Measurements from ENCODE around the gene HACD2.

The HACD2 gene

DNA sequence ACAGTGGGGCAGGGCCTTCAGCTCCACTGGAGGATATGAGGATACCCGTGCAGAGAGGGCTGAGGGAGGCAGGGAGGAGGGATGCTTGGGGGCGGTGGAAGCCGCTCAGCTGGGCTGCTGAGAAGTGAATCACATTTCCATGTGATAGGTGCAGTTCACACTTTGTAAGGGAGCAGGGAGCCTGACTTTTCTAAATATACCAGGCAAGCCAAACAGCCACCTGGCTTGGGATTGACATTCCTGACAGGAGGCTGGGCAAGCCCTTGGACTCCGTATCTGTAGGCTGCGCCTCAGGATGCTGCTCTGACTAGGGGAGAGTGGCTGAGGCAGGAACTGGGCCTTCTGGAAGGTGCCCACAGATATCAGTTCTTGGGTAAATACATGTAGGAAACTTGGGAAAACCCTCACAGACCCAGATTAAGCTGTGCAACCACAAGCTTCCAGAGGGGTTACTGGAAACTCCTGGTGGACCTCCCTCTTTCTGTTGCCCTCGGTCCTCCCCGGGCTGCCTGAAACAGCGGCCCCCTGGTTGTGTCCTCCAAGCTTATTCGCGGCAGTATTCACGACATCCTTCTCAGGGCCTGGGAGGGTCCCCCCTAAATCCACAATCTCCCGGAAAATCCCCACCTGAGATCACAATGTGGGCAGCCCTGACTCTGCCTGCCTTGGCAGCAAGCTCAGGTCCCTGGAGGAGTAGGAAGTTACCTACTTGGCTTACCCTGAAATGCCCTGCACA, 103.0 kb downstream of the HACD2 start:
- no peak for DNase-seq (ENCODE audit: low read depth)

GRCh38 chr3:123481071-123481470, 103.8 kb downstream of the HACD2 start:
- DNase-seq (ENCODE audit: low read depth): no peak

- no peak for DNase-seq (ENCODE audit: low read depth)
These were observed 104.4 kb downstream of the HACD2 start for GRCh38 chr3:123480428-123480827.

GRCh38 chr3:123479891-123480290, 105.0 kb downstream of the HACD2 start:
- no peak for DNase-seq (ENCODE audit: low read depth)

DNA sequence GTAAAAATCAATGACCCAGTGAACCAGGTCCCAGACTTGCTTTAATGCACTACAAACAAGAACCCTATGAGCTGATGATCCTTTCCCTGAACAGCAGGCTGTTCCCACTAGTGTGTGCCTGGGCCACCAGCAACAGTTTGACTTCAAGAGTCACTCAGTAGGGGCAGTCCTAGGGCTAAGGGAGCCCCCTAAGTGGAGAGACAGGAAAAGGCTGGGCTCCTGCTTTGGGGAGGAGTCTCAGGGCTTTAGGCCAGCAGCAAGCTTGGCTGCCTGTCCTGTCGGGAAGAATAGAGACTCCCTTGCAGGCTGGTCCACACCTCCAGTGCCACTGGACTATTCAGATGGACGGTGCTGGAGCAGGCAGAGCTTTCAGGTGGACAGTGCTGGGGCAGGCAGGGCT, 106.5 kb downstream of the HACD2 start:
- DNase-seq (ENCODE audit: low read depth): no peak

GRCh38 chr3:123476967-123477750, 107.7 kb downstream of the HACD2 start:
- DNase-seq (ENCODE audit: low read depth): no peak

DNA sequence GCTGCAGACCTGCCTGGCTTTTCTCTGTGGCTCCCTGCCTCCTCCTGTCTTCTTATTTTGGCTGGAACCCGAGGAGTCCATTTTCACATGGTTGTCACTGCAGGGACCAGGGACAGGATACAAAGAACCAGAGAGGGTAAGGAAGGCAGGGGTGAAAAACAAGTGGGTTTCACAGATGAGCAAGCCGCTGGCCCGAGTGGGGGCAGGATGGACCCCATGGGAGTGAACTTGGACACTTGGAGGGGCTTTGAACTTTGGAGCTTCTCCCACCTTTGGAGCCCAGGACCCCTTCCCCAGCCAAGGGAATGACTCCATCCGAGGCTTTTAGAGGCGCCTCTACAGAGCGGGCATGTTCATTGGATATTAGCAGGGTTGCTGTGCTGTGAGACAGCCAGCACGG, 109.1 kb downstream of the HACD2 start:
- DNase-seq (ENCODE audit: low read depth): no peak

- DNase-seq (ENCODE audit: low read depth): no peak
These were observed 113.7 kb downstream of the HACD2 start for GRCh38 chr3:123471106-123471505.

DNA sequence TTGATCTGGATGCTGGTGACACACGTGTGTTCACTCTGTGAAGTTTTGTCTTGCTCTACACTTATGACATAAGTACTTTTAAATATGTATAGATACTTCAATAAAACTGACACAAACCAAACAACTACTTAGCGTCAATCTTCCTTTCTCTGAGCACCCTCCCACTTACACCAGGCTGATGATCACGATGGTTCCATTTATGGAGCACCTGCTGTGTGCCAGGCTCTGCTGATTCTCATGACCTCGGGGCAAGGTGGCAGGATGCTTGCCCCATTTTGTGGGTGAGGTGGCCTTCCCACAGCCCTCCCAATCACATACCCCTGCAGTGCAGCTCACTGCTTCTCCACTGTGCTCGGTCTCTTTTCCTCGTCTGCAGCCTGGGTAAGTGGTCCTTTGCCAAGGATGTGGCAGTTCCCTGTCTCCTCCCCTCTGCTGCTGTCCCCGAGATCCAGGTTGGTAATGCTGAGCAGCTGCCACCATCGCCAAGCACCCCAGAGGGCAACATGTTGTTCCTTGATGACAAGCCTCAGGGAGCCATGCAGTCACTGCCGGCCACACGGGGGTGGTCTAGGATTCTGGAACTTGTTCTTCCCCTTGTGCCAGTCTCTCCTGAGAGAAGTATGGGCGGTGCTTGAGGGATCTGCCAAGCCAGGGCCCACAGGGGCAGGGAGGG, 115.4 kb downstream of the HACD2 start:
- no peak for DNase-seq (ENCODE audit: low read depth)

DNA sequence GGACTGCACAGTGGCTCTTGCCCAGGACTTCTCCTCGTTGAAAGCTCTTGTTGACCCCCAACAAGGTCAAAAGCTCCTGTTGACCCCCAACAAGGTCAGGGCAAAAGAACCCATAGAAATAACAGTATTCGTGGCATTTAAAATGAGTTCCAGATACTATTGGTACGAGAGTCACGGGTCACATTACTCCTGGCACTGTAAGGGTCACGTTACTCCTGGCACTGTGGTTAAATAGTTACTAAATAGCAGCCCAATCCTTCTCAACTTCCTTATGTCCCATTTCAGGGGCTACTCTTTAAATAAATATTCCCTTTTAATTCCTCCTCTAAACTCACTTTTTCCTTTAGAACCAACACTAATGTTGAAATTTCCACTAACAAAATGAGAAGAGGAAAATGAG, 117.8 kb downstream of the HACD2 start:
- no peak for DNase-seq (ENCODE audit: low read depth)

GRCh38 chr3:123464211-123464610, 120.6 kb downstream of the HACD2 start:
- no peak for DNase-seq (ENCODE audit: low read depth)

DNA sequence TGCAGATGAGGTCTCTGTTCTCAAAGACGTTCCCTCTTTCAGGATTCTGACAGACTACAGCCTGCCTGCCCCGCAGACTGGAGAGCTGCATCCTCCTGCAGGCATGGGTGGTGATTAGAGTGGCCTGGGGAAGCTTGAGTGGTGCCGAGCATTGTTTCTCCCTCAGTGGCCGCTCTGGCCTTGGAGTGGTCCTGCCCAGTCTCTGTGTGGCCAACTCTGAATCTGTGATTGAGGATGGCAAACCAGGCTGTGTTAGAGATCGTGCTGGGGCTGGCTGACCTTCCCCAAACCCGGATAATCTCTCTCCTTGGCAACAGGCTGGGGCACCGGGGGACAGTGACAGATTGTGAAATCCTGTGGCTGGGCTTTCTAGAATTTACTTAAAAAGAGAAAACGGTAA, 125.0 kb downstream of the HACD2 start:
- no peak for DNase-seq (ENCODE audit: low read depth)

DNA sequence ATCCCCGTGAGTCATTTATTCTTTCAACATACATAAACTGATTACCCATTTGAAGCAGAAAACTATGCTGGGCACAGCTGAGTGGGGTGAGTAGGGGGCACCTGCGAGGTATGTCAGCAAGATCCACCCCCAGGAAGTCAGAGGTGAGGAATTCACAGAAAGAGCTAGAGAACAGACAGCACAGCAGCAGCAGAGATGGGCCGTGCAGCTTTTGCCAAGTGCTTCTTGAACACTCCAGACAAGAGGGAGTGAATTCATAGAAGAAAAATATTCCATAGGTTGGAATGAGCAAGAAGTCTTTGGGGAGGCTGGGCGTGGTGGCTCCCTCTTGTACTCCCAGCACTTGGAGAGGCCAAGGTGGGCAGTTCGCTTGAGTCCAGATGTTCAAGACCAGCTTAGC, 126.6 kb downstream of the HACD2 start:
- DNase-seq (ENCODE audit: low read depth): no peak

DNA sequence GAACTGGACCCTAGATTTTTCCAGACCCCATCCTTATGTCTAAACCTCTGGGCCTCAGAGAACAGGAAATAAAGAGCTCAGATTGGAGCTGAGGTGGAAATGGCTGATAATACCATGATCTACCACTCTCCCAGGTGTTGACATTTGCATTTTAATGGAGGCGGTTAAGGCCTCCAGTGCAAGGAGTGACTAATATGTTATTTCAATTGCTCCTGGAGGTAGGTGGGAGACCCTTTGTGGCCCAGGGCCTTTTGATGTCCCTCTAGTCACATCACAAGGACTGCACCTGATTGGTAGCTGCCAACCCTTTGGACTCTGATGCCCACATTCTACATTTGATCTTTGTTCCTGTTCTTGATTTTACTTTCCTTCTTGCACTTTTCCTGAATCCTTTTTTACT, 127.0 kb downstream of the HACD2 start:
- DNase-seq (ENCODE audit: low read depth): no peak

GRCh38 chr3:123453675-123454074, 131.2 kb downstream of the HACD2 start:
- DNase-seq (ENCODE audit: low read depth): no peak

DNA sequence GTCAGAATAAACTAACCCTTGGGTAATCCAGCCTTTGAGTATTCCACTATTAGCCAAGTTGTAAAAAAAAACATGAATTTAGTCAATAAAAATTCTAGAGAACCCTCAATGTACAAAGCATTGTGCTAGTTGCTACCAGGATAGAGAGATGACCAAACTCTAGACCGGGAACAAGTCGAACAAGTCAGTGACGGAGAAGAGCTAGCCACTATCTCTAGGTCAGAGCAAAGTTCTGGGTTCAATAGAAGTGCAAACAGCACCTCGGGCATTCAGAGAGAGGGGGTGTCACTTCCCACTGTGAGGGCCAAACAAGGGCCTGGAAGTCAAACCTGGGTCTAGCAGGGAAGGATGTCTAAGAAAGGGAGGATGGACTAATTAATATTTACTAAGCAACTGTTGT, 133.7 kb downstream of the HACD2 start:
- DNase-seq (ENCODE audit: low read depth): no peak

DNA sequence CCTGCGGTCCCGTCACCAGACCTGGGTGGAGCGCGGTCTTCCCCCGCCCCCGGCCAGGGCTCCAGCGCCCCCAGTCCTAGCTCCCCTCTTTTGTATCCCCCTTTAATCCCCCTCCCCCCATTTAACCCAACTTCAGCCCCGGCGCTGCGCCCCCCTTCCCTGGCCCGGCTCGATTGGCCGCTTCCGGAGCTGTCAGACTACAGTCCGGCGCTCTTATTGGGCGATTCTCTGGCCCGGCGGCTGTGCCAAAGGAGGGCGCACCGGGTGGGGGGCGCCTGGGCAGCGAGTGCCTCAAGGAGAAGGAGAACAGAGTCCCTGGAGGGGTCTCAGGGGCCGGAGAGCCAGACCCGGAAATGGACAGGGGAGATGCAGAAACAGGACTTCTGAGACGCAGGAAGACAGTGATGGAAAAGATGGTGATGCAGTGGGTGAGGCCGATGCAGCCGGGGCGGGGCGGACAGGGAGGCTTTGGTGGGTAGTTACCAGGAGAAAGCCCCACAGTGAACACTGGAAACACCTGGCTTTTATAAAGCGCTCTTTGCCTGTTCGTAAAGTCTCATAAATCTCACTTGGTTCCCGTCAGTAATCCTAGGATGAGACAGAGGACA, 134.8 kb downstream of the HACD2 start:
- DNase-seq (ENCODE audit: low read depth): no peak

GRCh38 chr3:123449102-123449996, 135.5 kb downstream of the HACD2 start:
- DNase-seq (ENCODE audit: low read depth): no peak

DNA sequence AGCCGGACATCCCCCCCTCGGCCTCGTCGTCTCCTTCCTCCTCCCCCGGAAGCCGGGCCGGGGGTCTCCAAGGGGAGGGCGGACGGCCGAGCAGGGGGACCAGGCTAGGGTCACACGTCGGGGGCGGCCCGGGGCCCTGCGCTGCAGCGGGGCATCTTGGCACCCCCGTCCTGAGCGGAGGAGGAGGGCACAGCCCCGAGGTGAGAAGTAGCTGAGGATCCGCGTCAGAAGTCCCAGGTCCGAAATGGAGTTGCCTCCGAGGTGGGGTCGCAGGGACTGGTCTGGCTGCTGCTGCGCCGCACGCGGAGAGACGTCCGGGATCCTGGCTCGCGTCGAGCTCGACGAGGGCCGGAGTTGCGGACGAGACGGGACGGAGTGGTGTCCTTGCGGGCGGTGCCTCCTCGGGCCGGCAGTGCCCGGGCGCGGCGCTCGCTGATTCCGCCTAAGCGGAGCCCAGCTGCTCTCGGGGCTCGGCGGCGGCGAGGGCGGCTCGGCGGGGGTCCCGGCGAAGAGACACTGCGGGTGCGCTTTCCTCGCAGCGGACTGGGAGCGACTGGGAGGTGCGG, 136.2 kb downstream of the HACD2 start, which contains the start of gene ADCY5:
Gene ADCY5, minus strand, starts transcription at position 555 of the 566 bp plus-strand sequence. Its CDS starts 545 bp downstream, at position 10.
- DNase-seq (ENCODE audit: low read depth): no peak

GRCh38 chr3:123447749-123448517, 136.9 kb downstream of the HACD2 start:
- DNase-seq (ENCODE audit: low read depth): no peak

All from activated gamma-delta T cell treated with anti-CD3 and anti-CD28 coated beads, Interleukin-2, amount 50 U/mL, for 16 hours (primary cell).